GM23248 (cell line): Measurements from ENCODE around the gene FAM114A1. TPM values are rescaled to one million over a fixed set of nuclear protein-coding genes. Genes with fewer than 3 reads are reported as not detected.

Experiments used
- DNase-seq: peaks from one replicate; pipeline ENCODE4 v3.0.0-alpha.2; 2015
- H2AFZ ChIP-seq: fragments of 200-600 bp; sonication (generic); 2 replicates; pipeline ENCODE4 v1.6.1; 2016; ENCODE audit warnings: antibody characterized with exemption
- H3F3A ChIP-seq: fragments of 200-600 bp; sonication (generic); 2 replicates; pipeline ENCODE4 v1.6.1; 2016; ENCODE audit warnings: mild to moderate bottlenecking, antibody characterized with exemption, mixed run types; ENCODE audit not compliant: insufficient read depth
- H3K27ac ChIP-seq: fragments of 200-600 bp; sonication (generic); 2 replicates; pipeline ENCODE4 v1.5.1; 2016; ENCODE audit warnings: mild to moderate bottlenecking
- H3K27me3 ChIP-seq: fragments of 200-600 bp; sonication (generic); replicated peaks from 2 replicates; pipeline ENCODE4 v1.6.1; 2016; ENCODE audit warnings: mild to moderate bottlenecking; ENCODE audit not compliant: insufficient read depth
- H3K36me3 ChIP-seq: fragments of 200-600 bp; sonication (generic); 2 replicates; pipeline ENCODE4 v1.6.1; 2016; ENCODE audit warnings: low read depth, mild to moderate bottlenecking
- H3K4me1 ChIP-seq: fragments of 200-600 bp; sonication (generic); 2 replicates; pipeline ENCODE4 v1.6.1; 2016; ENCODE audit warnings: mild to moderate bottlenecking; ENCODE audit not compliant: insufficient read depth
- H3K4me2 ChIP-seq: fragments of 200-600 bp; sonication (generic); one replicate; pipeline ENCODE4 v1.6.1; 2016; ENCODE audit warnings: mild to moderate bottlenecking; ENCODE audit not compliant: unreplicated experiment
- H3K4me3 ChIP-seq: fragments of 200-600 bp; sonication (generic); 2 replicates; pipeline ENCODE4 v1.5.1; 2016; ENCODE audit warnings: mild to moderate bottlenecking
- H3K79me2 ChIP-seq: fragments of 200-600 bp; sonication (generic); 2 replicates; pipeline ENCODE4 v1.6.1; 2016; ENCODE audit warnings: mild to moderate bottlenecking; ENCODE audit not compliant: insufficient read depth
- H3K9ac ChIP-seq: fragments of 200-600 bp; sonication (generic); 2 replicates; pipeline ENCODE4 v1.6.1; 2016; ENCODE audit warnings: mild to moderate bottlenecking
- H3K9me2 ChIP-seq: fragments of 200-600 bp; sonication (generic); 2 replicates; pipeline ENCODE4 v1.6.1; 2016; ENCODE audit warnings: mixed run types, mild to moderate bottlenecking, moderate library complexity; ENCODE audit not compliant: insufficient read depth
- H3K9me3 ChIP-seq: fragments of 200-600 bp; sonication (generic); one replicate; pipeline ENCODE4 v1.6.1; 2017; ENCODE audit warnings: low read depth
- H4K20me1 ChIP-seq: fragments of 200-600 bp; sonication (generic); 2 replicates; pipeline ENCODE4 v1.6.0; 2016; ENCODE audit not compliant: insufficient read depth
- EZH2 ChIP-seq: fragments of 200-600 bp; sonication (generic); IDR thresholded peaks from 2 replicates; pipeline ENCODE4 v1.6.1; 2018; ENCODE audit warnings: antibody characterized with exemption, mild to moderate bottlenecking; ENCODE audit not compliant: insufficient read depth, poor library complexity, severe bottlenecking
- EZH2phosphoT487 ChIP-seq: fragments of 200-600 bp; sonication (generic); IDR thresholded peaks from 2 replicates; pipeline ENCODE4 v1.6.1; 2018; ENCODE audit warnings: antibody characterized with exemption, moderate library complexity, mild to moderate bottlenecking, low read depth; ENCODE audit not compliant: insufficient read depth
- WGBS, 2 experiments: methylation state at CpG; one replicate each; pipeline ENCODE4 v1.1.6; 2015 to 2017; ENCODE audit warnings: low lambda C conversion rate in 2 of 2, low coverage in 1 of 2; ENCODE audit errors: missing lambda C conversion rate in 2 of 2; 5-methylcytosine and 5-hydroxymethylcytosine counted together
- in situ Hi-C: fragments of 300-500 bp; cut with MboI; formaldehyde crosslinking; loops from 2 replicates; pipeline ENCODE4 v1.15.0; 2020
- polyA plus RNA-seq: library from polyadenylated mRNA; unstranded; fragments of >200 nt; fragmentation: Nextera tagmentation; extraction: Ambion mirVana; gene quantifications from 2 replicates; pipeline ENCODE4 v1.2.1, GENCODE V29; 2016
- total RNA-seq: library from RNA; depleted of rRNA; stranded (reverse); fragments of >200 nt; shearing (Covaris generic); gene quantifications from 2 replicates; pipeline ENCODE4 v1.2.3, GENCODE V29; 2014

FAM114A1 gene
- total and polyA plus RNA-seq, 2 experiments from 2014 or later = 237 to 318 TPM

GRCh38 chr4:38856524-38857337 lies 10.9 kb upstream of the FAM114A1 start, which contains the start of gene TLR6:
TSS of gene TLR6 (minus strand) at chr4:38856817. CDS start at chr4:38829473, 27,344 bp downstream.
- H3K9ac ChIP-seq = peak within 1 kb of the TSS; percentile 44
- H3K9me3 ChIP-seq = no peaks in the 10 kb centered on the region
- peak within 1 kb of the TSS; percentile 58 for H3K4me3 ChIP-seq

GRCh38 chr4:38857354-38858096 lies 10.1 kb upstream of the FAM114A1 start:
- Histone ChIP-seq H3F3A (peaks cover 22% of the 10 kb centered on the region), H4K20me1 (no peaks in the 10 kb centered on the region), H3K4me2 (peak overlapping the region; percentile 81), H3K9me2 (no peaks in the 10 kb centered on the region), H3K27me3 (no peaks in the 10 kb centered on the region), H3K9ac (peak overlapping the region; percentile 44), H3K4me3 (peak overlapping the region; percentile 58), H3K9me3 (no peaks in the 10 kb centered on the region), H3K27ac (peak overlapping the region; percentile 71), H2AFZ (peak overlapping the region; percentile 80), H3K79me2 (no peaks in the 10 kb centered on the region), H3K4me1 (peaks cover 20% of the 10 kb centered on the region), H3K36me3 (no peaks in the 10 kb centered on the region)
- DNase-seq = peak; percentile 94
- in situ Hi-C loops = no loop called here
- 1 to 6% methylated on average over 3 of the region's 3 CpGs for WGBS, 2 experiments
- TF ChIP-seq EZH2 (no peak), EZH2phosphoT487 (no peak)

More at GRCh38 chr4:38856524-38857337, 10.9 kb upstream of the FAM114A1 start, which contains the start of gene TLR6:
- H3F3A ChIP-seq = peaks cover 22% of the 10 kb centered on the region
- TF ChIP-seq EZH2 (no peak), EZH2phosphoT487 (no peak)
- DNase-seq = peak; percentile 61
- in situ Hi-C loops = no loop called here
- peaks cover 20% of the 10 kb centered on the region for H3K4me1 ChIP-seq
- H4K20me1 ChIP-seq = no peaks in the 10 kb centered on the region
- no peaks in the 10 kb centered on the region for H3K79me2 ChIP-seq
- H3K27ac ChIP-seq = peak within 1 kb of the TSS; percentile 71
- WGBS, 2 experiments = 21 to 33% methylated on average over 8 of the region's 8 CpGs
- no peaks in the 10 kb centered on the region for H3K36me3 ChIP-seq
- no peaks in the 10 kb centered on the region for H3K9me2 ChIP-seq
- H3K4me2 ChIP-seq = peak within 1 kb of the TSS; percentile 81
- no peaks in the 10 kb centered on the region for H3K27me3 ChIP-seq
- peak within 1 kb of the TSS; percentile 80 for H2AFZ ChIP-seq

- Histone ChIP-seq H3K27me3 (no peaks in the 10 kb centered on the region), H3K79me2 (no peaks in the 10 kb centered on the region), H3K27ac (peak overlapping the region; percentile 71), H3K4me3 (peak overlapping the region; percentile 58), H3K9me2 (no peaks in the 10 kb centered on the region), H4K20me1 (no peaks in the 10 kb centered on the region), H3K9ac (peak overlapping the region; percentile 44), H3K9me3 (no peaks in the 10 kb centered on the region), H3K4me1 (peaks cover 20% of the 10 kb centered on the region), H2AFZ (peak overlapping the region; percentile 80), H3F3A (peaks cover 22% of the 10 kb centered on the region), H3K4me2 (peak overlapping the region; percentile 81), H3K36me3 (no peaks in the 10 kb centered on the region)
- in situ Hi-C loops = no loop called here
- TF ChIP-seq EZH2 (no peak), EZH2phosphoT487 (no peak)
- 0% methylated on average over 3 of the region's 3 CpGs for WGBS, 2 experiments
- DNase-seq = no peak
Observed at GRCh38 chr4:38858097-38858420, 9.5 kb upstream of the FAM114A1 start.

- no peak overlapping the region for H2AFZ ChIP-seq
- H3K9me3 ChIP-seq = no peaks in the 10 kb centered on the region
- H3K36me3 ChIP-seq = no peaks in the 10 kb centered on the region
- H3K27ac ChIP-seq = no peak overlapping the region
- H3K9me2 ChIP-seq = no peaks in the 10 kb centered on the region
- H3K9ac ChIP-seq = no peak overlapping the region
- peaks cover 22% of the 10 kb centered on the region for H3F3A ChIP-seq
- H3K4me3 ChIP-seq = no peak overlapping the region
- TF ChIP-seq EZH2phosphoT487 (no peak), EZH2 (no peak)
- no peak overlapping the region for H3K4me2 ChIP-seq
- H3K27me3 ChIP-seq = no peaks in the 10 kb centered on the region
- H3K79me2 ChIP-seq = no peaks in the 10 kb centered on the region
- no peaks in the 10 kb centered on the region for H4K20me1 ChIP-seq
- peaks cover 20% of the 10 kb centered on the region for H3K4me1 ChIP-seq
- WGBS, 2 experiments = 96 to 98% methylated on average over 7 of the region's 7 CpGs
- DNase-seq = no peak
- in situ Hi-C loops = no loop called here
Observed at GRCh38 chr4:38859501-38859900, 8.1 kb upstream of the FAM114A1 start.
